ENCODE measurements around the gene P2RX7.

- TF ChIP-seq CTCF (IDR thresholded peaks at IDR 0.05) (no peak), POLR2A (IDR thresholded peaks at IDR 0.05) (no peak)
Observed at GRCh38 chr12:121128908-121129810, 3.5 kb upstream of the P2RX7 start.

Measured in adrenal gland (tissue), 5 donors.